Measurements from ENCODE around the gene KDM2B.

The KDM2B gene

DNA sequence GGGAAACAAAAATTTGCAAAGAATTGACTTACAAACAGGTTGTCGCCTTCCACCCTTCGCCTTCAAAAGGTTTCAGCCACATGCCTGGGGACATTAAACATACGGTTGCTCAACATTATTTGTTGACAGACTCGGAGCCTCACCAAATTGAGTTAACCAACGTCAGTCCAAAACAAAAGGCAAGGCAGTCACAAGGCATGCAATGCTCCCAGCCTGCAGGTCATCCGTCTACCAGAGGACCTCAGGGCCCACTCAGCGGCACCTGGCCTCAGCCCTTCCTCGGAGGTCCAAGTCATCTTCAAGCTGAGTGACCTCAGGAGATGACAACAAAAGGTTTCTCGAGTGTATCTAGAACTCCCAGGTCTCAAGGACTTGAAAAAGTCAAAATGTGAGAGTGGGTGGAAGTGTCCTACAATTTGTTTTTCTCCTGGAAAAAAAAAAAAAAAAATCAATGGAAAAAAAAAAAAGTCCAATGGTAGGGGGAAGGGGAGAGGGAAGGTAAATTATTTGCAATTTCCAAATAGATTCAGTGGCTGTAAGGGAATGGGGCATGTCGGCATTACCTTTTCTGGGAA lies 64.3 kb downstream of the KDM2B start:
- TF ChIP-seq GATA3 (IDR thresholded peaks at IDR 0.05; ENCODE audit: low read depth, low read length): no peak
- no peak for TF ChIP-seq GATA2 (IDR thresholded peaks at IDR 0.05; ENCODE audit: low read depth, low read length)

DNA sequence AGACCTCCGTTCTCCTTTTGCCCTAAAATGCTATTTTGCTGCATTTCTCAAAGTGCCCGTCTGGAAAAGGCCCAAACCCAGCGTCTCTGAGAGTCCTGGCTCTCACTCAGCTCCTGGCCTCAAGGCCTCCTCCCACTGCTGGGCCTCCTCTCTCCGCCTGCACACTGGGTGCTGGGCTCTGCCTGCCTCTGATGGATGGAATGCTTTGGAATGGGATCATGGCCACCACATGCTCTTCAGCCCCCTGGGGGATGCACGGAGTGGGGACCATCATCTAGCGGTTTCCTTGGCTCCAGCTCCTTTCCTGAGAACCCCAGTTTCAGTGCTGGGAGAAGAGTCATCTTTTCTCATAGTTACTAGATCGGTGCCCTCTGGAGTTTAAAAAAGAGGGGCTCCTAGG lies 65.2 kb downstream of the KDM2B start:
- no peak for TF ChIP-seq GATA3 (IDR thresholded peaks at IDR 0.05; ENCODE audit: low read depth, low read length)
- no peak for TF ChIP-seq GATA2 (IDR thresholded peaks at IDR 0.05; ENCODE audit: low read depth, low read length)

DNA sequence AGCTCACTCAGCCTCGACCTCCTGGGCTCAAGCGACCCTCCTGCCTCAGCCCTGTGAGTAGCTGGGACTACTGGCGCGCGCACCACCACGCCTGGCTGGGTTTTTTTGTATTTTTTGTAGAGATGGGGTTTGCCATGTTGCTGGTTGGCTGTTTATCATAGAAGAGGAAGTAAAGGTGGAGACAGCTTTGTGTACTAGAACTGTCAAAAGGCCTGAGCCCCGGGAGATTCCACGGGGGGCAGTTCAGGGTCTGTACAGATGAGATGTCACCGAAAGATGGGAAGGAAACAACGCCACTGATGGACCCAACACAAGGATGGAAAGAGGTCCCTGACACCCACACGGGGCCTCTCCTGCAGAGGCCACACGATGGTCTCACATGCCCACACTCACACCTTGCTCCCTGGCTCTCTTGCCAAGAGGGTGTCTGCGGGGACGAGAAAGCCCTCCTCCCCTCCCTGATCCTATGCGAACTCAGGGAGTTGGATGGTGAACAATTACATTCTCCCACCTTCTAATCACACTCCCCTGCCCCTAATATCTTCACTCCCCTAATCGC lies 66.6 kb downstream of the KDM2B start:
- no peak for TF ChIP-seq GATA3 (IDR thresholded peaks at IDR 0.05; ENCODE audit: low read depth, low read length)
- TF ChIP-seq GATA2 (IDR thresholded peaks at IDR 0.05; ENCODE audit: low read depth, low read length): no peak

DNA sequence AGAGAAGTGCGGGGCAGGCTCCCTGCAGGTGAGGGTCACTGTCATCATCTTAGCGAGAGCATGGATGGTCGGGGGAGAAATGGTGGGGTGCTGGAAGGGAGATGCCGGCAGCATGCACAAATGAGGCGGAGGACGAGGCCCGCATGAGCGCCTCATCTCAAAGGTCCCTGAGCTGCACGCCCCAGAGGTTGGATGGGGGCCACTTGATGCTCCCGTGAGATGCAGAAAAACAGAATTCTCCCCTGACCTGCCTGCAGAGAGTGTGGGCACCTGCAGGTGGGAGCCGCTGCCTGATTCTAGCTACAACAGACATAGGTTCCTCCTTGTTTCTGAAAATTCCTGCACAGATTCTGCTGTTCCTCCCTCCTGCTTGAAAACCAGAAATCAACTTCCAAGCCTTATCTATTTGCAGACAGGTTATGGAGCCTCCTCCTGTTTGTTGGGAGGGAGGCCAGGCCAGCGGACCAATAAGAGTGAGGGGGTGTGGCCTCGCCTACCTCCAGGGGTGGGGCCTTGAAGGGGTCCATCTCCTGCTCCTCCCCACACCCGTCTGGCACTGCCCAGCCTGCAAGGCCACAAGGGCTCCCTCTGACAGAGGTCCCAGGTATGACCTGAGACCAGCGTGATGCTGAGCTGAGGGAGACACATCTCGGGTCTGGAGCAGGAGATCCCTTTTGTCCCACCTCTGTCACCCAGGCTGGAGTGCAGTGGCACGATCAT lies 67.2 kb downstream of the KDM2B start:
- TF ChIP-seq GATA3 (IDR thresholded peaks at IDR 0.05; ENCODE audit: low read depth, low read length): no peak
- TF ChIP-seq GATA2 (IDR thresholded peaks at IDR 0.05; ENCODE audit: low read depth, low read length): no peak

DNA sequence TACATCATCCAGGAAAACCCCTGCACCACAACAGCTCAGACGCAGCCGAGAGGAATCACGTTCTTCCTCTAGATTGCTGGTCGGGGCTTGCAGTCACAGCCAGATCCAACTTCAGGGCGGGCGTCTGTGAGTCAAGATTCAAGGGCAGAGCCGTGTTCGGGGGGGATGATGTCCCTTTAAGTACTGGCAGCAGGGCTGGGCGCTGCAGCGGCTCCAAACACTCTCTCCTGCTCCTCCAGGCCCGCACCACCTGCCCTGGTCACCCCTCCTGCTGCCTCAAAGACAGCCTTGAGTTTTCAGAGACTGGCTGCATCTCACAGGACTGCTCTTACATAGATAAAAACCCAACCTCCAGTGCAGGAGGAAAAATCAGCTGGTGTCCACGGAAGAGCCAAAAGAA lies 68.3 kb downstream of the KDM2B start:
- TF ChIP-seq GATA2 (IDR thresholded peaks at IDR 0.05; ENCODE audit: low read depth, low read length) (no peak), GATA3 (IDR thresholded peaks at IDR 0.05; ENCODE audit: low read depth, low read length) (no peak)

DNA sequence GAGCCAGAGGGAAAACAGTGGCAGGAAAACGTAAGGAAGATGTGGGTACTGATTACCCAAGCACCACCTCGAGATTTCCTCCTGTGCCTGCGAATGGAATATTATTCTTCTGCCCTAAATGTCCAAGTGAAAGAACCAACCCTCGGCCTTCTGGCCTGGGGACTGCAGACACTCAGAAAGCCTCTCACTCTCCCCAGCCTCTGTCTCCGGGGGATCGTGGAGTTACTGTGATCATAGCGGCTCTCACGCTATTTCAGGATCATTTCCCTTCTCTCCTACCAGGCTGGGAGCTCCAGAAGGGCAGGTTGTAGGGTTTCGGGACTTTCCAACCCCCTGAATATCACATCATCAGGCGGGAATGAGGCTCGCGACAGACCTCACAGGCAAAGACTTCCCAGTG lies 68.9 kb downstream of the KDM2B start:
- TF ChIP-seq GATA2 (IDR thresholded peaks at IDR 0.05; ENCODE audit: low read depth, low read length) (no peak), GATA3 (IDR thresholded peaks at IDR 0.05; ENCODE audit: low read depth, low read length) (no peak)

DNA sequence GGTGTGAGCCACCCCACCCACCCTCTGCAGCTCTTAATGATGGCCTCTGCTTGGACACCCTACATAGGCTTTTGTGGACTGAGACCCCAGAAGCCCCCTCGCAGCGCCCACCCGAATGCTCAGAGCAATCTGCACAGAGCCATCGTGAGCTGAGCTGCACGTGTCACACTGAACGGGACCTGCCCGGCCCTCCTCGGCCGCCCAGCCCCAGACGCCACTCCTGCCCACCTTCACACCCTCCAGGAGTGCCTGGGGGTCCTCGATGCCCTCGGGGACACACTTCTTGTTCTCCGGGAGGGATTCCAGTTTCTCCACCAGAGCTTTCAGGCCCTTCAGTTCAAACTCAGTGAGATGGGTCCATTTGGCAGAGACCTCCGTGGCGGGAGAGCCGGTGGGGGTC lies 71.5 kb downstream of the KDM2B start:
- TF ChIP-seq GATA3 (IDR thresholded peaks at IDR 0.05; ENCODE audit: low read depth, low read length) (no peak), GATA2 (IDR thresholded peaks at IDR 0.05; ENCODE audit: low read depth, low read length) (no peak)

DNA sequence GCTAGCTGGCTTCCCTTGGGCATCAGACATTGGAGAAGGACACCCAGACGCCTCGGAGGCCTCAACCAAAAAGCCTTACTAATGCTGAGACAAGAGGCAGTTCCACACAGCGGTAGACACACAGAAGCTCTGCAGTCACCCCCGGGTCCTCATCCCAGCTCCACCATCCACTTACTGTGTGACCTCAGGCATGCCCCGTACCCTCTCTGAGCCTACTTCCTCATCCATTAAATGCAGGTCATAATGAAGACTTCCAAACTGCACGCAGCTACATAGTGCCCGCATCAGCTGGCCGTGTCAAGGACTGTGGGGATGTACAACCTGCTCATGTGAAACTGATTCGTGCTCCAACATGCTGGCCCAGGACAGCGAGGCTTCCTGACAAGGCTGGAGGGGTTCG lies 72.3 kb downstream of the KDM2B start:
- TF ChIP-seq GATA2 (IDR thresholded peaks at IDR 0.05; ENCODE audit: low read depth, low read length) (no peak), GATA3 (IDR thresholded peaks at IDR 0.05; ENCODE audit: low read depth, low read length) (no peak)

DNA sequence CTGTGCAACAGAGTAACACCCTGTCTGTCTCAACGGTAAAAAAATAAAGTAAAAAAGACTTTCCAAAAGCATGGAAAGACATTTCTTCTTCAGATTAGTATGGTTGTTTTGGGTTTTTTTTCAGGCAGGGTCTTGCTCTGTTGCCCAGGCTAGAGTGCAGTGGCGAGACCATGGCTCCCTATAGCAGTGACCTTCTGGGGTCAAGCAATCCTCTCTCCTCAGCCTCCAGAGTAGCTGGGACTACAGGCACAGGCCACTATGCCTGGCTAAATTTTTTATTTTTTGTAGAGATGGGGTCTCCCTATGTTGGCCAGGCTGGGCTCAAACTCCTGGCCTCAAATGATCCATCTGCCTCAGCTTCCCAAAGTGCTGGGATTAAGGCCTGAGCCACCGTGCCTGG lies 72.8 kb downstream of the KDM2B start:
- TF ChIP-seq GATA3 (IDR thresholded peaks at IDR 0.05; ENCODE audit: low read depth, low read length) (no peak), GATA2 (IDR thresholded peaks at IDR 0.05; ENCODE audit: low read depth, low read length) (no peak)

DNA sequence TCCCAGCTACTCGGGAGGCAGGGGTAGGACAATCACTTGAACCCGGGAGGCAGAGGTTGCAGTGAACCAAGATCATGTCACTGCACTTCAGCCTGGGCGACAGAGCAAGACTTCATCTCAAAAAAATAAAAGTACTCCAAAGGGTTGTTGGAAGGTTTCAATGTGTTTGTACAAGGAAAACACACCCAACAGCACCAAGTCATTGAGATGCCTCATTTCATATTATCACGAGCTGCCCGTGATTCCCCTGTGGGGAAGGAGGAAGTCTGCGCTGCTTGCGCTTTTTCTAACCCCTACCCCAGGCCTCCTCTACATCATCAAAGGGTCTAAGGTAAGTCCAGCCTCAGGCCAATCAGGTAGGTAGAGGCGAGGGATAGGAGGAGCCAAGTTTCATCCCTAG lies 73.6 kb downstream of the KDM2B start:
- TF ChIP-seq GATA2 (IDR thresholded peaks at IDR 0.05; ENCODE audit: low read depth, low read length): no peak

DNA sequence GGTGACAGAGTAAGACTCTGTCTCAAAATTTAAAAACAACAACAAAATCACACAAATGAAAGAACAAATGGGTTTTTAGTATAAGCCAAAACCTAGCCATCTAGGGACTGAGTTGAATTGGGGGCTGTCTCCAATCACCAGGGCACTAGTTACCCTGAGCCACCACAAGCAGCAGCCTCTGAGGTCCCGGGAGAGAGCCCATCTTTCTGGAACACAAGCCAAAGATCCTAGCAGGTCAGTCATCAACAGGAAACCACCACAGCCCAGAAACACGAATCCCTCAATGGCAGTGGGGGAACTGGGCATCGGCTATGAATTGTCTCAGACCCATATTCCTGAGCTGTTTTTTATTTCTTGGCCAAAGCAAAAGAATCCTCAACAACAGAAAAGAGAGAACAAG lies 75.3 kb downstream of the KDM2B start:
- TF ChIP-seq GATA2 (IDR thresholded peaks at IDR 0.05; ENCODE audit: low read depth, low read length) (no peak), GATA3 (IDR thresholded peaks at IDR 0.05; ENCODE audit: low read depth, low read length) (no peak)

DNA sequence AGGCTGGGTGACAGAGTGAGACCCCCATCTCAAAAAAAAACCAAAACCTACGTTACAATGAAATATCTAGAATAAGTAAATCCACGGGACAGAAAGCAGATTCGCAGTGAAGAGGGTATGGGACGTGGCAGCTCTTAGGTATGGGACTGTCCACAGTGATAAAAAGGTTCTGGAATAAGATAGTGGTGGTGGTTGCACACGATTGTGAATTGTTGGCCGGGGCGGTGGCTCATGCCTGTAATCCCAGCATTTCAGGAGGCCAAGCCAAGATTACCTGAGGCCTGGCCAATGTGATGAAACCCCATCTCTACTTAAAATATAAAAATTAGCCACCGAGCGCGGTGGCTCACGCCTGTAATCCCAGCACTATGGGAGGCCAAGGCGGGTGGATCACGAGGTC lies 76.3 kb downstream of the KDM2B start:
- TF ChIP-seq GATA2 (IDR thresholded peaks at IDR 0.05; ENCODE audit: low read depth, low read length) (no peak), GATA3 (IDR thresholded peaks at IDR 0.05; ENCODE audit: low read depth, low read length) (no peak)

DNA sequence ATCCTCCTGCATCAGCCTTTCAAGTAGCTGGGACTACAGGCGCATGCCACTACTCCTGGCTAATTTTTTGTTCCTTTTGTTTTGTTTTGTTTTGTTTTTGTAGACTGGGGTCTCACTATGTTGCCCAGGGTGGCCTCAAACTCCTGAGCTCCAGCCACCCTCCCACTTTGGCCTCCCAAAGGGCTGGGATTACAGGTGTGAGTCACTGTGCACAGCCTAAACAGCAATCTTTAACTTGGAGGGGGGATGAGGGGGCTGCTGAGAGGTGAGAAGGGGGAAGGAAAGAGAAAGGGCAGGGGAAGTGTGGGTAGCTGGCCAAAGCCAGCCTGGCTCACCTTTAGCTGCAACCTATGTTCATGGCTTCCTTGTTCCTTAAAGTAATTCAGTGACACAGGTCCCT lies 77.4 kb downstream of the KDM2B start:
- TF ChIP-seq GATA2 (IDR thresholded peaks at IDR 0.05; ENCODE audit: low read depth, low read length): no peak
- TF ChIP-seq GATA3 (IDR thresholded peaks at IDR 0.05; ENCODE audit: low read depth, low read length): no peak

DNA sequence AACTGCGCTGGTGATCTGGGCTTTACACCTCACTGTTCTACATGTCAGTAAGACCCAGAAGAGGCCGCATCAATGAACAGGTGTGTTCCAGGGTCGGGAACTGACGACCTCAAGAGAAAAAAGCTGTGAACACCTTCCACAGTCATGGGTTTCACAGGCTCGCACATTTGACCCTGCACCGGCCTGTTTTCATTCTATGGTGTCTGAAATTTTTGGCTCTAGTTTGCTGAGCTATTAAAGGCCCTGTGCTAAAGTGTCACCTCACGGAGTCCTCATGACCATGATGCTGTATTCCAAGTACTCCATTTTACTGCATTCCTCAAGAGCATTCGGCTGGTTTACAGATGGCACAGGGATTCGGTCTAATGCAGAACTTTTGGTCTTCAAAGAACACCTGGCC lies 78.9 kb downstream of the KDM2B start:
- TF ChIP-seq GATA3 (IDR thresholded peaks at IDR 0.05; ENCODE audit: low read depth, low read length): no peak
- TF ChIP-seq GATA2 (IDR thresholded peaks at IDR 0.05; ENCODE audit: low read depth, low read length): no peak

Measured in SH-SY5Y (cell line).